Measurements from ENCODE around the gene AMN. TPM values are rescaled to one million over a fixed set of nuclear protein-coding genes. Genes with fewer than 3 reads are reported as not detected.
A peak's percentile ranks its signal among the peaks of the same experiment; 100 is the strongest.
"Not testable (repeated sequence)": the region's sequence is repeated elsewhere in the genome, so short reads cannot be mapped to it uniquely, and the experiment has no call there.

AMN gene
- total RNA-seq = 10 to 100 TPM in 5 of 6 experiments, 1 to 10 TPM in 1; 7.1 to 69.1 (median 28.6) TPM
- long read RNA-seq, partial matches to known transcripts = 1 of 1 reads
- long read RNA-seq, other reads (novel, unspliced or antisense) = 0 of 1 reads

DNA sequence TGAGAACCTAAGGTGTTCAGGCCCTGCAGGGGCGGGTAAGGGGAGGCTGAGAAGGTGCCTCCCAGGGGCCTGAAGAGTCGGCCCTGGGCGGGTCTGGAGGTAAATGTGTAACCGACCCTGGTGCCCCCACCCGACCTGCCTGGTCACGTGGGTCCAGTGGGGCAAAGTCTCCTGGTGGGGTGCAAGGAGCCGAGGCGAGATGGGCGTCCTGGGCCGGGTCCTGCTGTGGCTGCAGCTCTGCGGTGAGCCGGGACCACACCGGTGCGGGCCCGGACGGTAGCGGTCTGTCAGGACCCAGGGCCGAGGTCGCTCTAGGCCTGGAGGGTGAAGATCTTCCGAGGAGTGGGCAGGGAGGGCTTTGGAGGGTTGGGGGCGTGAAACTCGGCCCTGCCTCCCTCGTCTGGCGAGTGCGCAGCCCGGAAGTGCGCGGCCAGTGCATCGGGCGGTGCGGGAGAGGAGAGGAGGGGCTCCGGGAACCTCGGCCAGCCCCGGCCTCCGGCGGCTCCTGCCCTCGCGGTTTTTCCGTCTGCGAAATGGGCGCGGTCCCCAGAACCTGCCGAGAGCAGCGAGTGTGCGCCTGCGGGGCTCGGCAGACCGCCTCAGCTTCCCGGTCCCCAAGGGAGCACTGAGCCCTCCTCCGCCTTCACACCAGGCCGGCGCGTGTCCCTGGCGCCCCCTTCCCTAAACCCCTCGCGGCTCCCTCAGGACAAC, at the start of gene AMN:
Gene AMN, plus strand, starts transcription at position 174 of the 711 bp plus-strand sequence. Its CDS starts 26 bp downstream, at position 200.
- intact Hi-C loops (cut with DNase I) = no loop called here
- peak; percentile 63 to 85 (median 80) for ATAC-seq
- 3% methylated on average over 5 of the region's 56 CpGs for WGBS (ENCODE audit: insufficient coverage, low coverage, low lambda C conversion rate, missing lambda C conversion rate)
- TF ChIP-seq, protein P1, sequence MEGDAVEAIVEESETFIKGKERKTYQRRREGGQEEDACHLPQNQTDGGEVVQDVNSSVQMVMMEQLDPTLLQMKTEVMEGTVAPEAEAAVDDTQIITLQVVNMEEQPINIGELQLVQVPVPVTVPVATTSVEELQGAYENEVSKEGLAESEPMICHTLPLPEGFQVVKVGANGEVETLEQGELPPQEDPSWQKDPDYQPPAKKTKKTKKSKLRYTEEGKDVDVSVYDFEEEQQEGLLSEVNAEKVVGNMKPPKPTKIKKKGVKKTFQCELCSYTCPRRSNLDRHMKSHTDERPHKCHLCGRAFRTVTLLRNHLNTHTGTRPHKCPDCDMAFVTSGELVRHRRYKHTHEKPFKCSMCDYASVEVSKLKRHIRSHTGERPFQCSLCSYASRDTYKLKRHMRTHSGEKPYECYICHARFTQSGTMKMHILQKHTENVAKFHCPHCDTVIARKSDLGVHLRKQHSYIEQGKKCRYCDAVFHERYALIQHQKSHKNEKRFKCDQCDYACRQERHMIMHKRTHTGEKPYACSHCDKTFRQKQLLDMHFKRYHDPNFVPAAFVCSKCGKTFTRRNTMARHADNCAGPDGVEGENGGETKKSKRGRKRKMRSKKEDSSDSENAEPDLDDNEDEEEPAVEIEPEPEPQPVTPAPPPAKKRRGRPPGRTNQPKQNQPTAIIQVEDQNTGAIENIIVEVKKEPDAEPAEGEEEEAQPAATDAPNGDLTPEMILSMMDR (IDR thresholded peaks at IDR 0.05) = no peak
- TF ChIP-seq POLR2A (IDR thresholded peaks at IDR 0.05) = no peak
- H3K9me3 ChIP-seq = no peaks in the 10 kb centered on the region
- H3K27me3 ChIP-seq = no peaks in the 10 kb centered on the region
- no peaks in the 10 kb centered on the region for H3K36me3 ChIP-seq
- DNase-seq = peak in 2 of 3 donors; percentile 76 to 80
- no peak within 1 kb of the TSS for H3K27ac ChIP-seq
- peaks cover 0 to 14% (median 0%) of the 10 kb centered on the region in 4 donors for H3K4me1 ChIP-seq
- H3K4me3 ChIP-seq = peak within 1 kb of the TSS; percentile 36 to 68 (median 64)

DNA sequence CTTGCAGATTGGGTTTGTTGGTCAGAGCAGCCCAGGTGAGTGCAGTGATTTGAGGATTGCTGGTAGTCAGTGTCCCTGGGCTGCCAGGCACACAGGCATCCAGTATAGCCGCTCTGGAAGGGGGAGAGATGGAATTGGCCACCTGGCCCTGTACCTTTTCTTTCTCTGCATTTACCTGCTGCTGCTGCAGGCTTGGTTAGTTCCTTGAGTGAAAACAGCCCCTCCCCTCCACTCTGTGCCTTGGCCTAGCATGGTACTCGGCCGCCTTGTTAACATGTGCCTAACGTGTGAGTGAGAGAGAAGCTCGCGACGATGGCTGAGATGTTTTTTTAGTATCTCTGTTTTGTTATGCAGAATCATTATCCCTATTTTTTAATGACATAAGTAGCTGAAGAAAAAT, 49.3 kb upstream of the AMN start:
- H3K9me3 ChIP-seq = no peaks in the 10 kb centered on the region
- H3K27me3 ChIP-seq = no peaks in the 10 kb centered on the region
- peaks cover 0 to 2% (median 0%) of the 10 kb centered on the region in 4 donors for H3K36me3 ChIP-seq
- no peak for TF ChIP-seq POLR2A (IDR thresholded peaks at IDR 0.05)
- TF ChIP-seq, protein P1 (IDR thresholded peaks at IDR 0.05) = no peak
- DNase-seq = no peak
- WGBS (ENCODE audit: insufficient coverage, low coverage, low lambda C conversion rate, missing lambda C conversion rate) = 29% methylated on average over 7 of the region's 7 CpGs
- peaks cover 0 to 42% (median 20%) of the 10 kb centered on the region in 4 donors for H3K4me1 ChIP-seq
- no peak overlapping the region for H3K4me3 ChIP-seq
- intact Hi-C loops (cut with DNase I) = no loop called here
- no peak for ATAC-seq
- H3K27ac ChIP-seq = peak overlapping the region in 2 of 3 donors; percentile 30 to 75

DNA sequence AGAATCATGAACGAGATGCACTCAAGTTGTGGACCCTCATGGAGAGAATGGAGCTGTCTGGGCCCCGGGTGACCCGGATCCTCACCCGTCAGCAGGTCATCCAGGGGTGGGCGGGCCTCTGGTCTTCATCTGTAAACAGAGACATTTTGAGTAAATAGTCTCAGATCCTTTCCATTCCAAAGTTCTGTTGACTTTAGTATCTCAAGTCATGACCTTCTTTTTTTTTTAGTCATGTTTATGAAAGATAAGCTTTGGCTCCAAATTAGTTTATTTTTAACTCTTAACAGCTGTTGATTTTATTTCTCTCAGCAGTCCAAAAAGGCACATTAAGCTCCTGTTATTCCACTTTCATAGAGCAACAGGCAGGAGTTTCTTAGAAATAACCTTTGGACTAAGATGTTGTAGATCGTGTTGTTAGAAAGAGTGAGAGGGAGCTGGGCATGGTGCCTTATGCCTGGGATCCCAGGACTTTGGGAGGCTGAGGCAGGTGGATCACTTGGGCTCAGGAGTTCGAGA, 48.9 kb upstream of the AMN start:
- no peaks in the 10 kb centered on the region for H3K9me3 ChIP-seq
- intact Hi-C loops (cut with DNase I) = no loop called here
- DNase-seq = peak; percentile 79 to 86 (median 84)
- no peaks in the 10 kb centered on the region for H3K27me3 ChIP-seq
- 11% methylated on average over 6 of the region's 7 CpGs for WGBS (ENCODE audit: insufficient coverage, low coverage, low lambda C conversion rate, missing lambda C conversion rate)
- H3K36me3 ChIP-seq = peaks cover 0 to 2% (median 0%) of the 10 kb centered on the region in 4 donors
- peaks cover 0 to 42% (median 20%) of the 10 kb centered on the region in 4 donors for H3K4me1 ChIP-seq
- peak overlapping the region in 2 of 3 donors; percentile 30 to 75 for H3K27ac ChIP-seq
- TF ChIP-seq, protein P1 (IDR thresholded peaks at IDR 0.05) = no peak
- no peak for TF ChIP-seq POLR2A (IDR thresholded peaks at IDR 0.05)
- ATAC-seq = peak; percentile 67 to 81 (median 76)
- no peak overlapping the region for H3K4me3 ChIP-seq

DNA sequence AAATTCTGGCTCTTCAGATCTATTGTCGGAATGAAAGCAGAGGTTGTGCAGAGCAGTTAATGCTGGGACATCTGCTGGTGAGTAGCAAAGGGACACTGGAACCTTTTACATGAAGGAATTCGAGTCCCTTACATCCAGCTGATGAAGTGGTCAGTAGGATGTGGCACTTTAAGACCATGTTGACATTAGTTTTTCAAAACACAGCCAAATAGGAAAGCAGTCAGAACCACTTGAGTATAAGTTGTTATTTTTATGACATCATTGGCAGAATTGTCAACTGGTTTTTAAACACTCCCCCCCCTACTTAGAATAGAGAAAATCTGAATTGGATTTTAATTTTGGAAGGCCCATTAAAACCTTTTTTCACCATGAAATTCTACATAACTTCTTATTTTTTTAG, 46.8 kb upstream of the AMN start:
- H3K27me3 ChIP-seq = no peaks in the 10 kb centered on the region
- ATAC-seq = no peak
- intact Hi-C loops (cut with DNase I) = no loop called here
- no peak overlapping the region for H3K27ac ChIP-seq
- H3K4me1 ChIP-seq = peaks cover 0 to 42% (median 19%) of the 10 kb centered on the region in 4 donors
- WGBS (ENCODE audit: insufficient coverage, low coverage, low lambda C conversion rate, missing lambda C conversion rate) = 68% methylated on average over 2 of the region's 2 CpGs
- H3K9me3 ChIP-seq = no peaks in the 10 kb centered on the region
- TF ChIP-seq POLR2A (IDR thresholded peaks at IDR 0.05) = no peak
- TF ChIP-seq, protein P1 (IDR thresholded peaks at IDR 0.05) = no peak
- DNase-seq = no peak
- peaks cover 0 to 2% (median 0%) of the 10 kb centered on the region in 4 donors for H3K36me3 ChIP-seq
- no peak overlapping the region for H3K4me3 ChIP-seq

DNA sequence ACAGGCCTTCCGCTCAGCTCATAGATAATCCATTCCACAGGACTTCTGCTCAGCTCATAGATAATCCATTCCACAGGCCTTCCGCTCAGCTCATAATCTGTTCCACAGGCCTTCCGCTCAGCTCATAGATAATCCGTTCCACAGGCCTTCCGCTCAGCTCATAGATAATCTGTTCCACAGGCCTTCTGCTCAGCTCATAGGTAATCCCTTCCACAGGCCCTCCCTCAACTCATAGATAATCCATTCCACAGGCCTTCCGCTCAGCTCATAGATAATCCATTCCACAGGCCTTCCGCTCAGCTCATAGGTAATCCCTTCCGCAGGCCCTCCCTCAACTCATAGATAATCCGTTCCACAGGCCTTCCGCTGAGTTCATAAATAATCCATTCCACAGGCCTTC, 45.0 kb upstream of the AMN start:
- intact Hi-C loops (cut with DNase I); H3K9me3 ChIP-seq; ATAC-seq; DNase-seq; H3K27me3 ChIP-seq; H3K27ac ChIP-seq; H3K4me3 ChIP-seq; H3K36me3 ChIP-seq: not testable (repeated sequence)
- 96% methylated on average over 10 of the region's 10 CpGs for WGBS (ENCODE audit: insufficient coverage, low coverage, low lambda C conversion rate, missing lambda C conversion rate)
- peaks cover 0 to 25% (median 10%) of the 10 kb centered on the region in 4 donors for H3K4me1 ChIP-seq
